ENCODE measurements around the gene ANKAR. TPM values are rescaled to one million over a fixed set of nuclear protein-coding genes. Genes with fewer than 3 reads are reported as not detected.

Gene ANKAR
- total RNA-seq, 1 experiment from 2014 or later, result 1.3 TPM

GRCh38 chr2:189659734-189660133 is 14.7 kb upstream of the ANKAR start (continued):
- TF ChIP-seq AFF4 (CRISPR knock-in tag; IDR thresholded peaks at IDR 0.05; ENCODE audit: borderline replicate concordance) (no peak), ATF6 (CRISPR knock-in tag; IDR thresholded peaks at IDR 0.05) (no peak), FOXJ3 (CRISPR knock-in tag; IDR thresholded peaks at IDR 0.05; ENCODE audit: borderline replicate concordance) (no peak), NFYB (CRISPR knock-in tag; conservative IDR thresholded peaks at IDR 0.05; ENCODE audit: low read depth) (no peak), PRDM15 (CRISPR knock-in tag; IDR thresholded peaks at IDR 0.05) (no peak), ZNF512 (CRISPR knock-in tag; IDR thresholded peaks at IDR 0.05; ENCODE audit: borderline replicate concordance) (no peak), CTCF (IDR thresholded peaks at IDR 0.05) (no peak), CBFB (CRISPR knock-in tag; IDR thresholded peaks at IDR 0.05; ENCODE audit: low read depth) (no peak), NR2C2 (CRISPR knock-in tag; IDR thresholded peaks at IDR 0.05) (no peak), ZNF671 (CRISPR knock-in tag; IDR thresholded peaks at IDR 0.05) (no peak), TEAD1 (CRISPR knock-in tag; IDR thresholded peaks at IDR 0.05) (no peak), NFE2L1 (CRISPR knock-in tag; IDR thresholded peaks at IDR 0.05) (no peak), TEAD4 (CRISPR knock-in tag; IDR thresholded peaks at IDR 0.05) (no peak), TCF7 (CRISPR knock-in tag; IDR thresholded peaks at IDR 0.05; ENCODE audit: low read depth) (no peak), OVOL2 (CRISPR knock-in tag; IDR thresholded peaks at IDR 0.05; ENCODE audit: borderline replicate concordance) (no peak), ZNF416 (CRISPR knock-in tag; IDR thresholded peaks at IDR 0.05) (no peak)

Measured in WTC11 (cell line).